ENCODE data around the gene NMNAT2. TPM values are rescaled to one million over a fixed set of nuclear protein-coding genes. Genes with fewer than 3 reads are reported as not detected.
A peak's percentile ranks its signal among the peaks of the same experiment; 100 is the strongest.

Gene NMNAT2
- total and polyA plus RNA-seq, 2 of the 8 experiments (the other 6 are each of a cell fraction or from before 2014, with no cell fraction given), result 6.5 to 20.9 TPM

- H3K9ac ChIP-seq (replicated peaks in 1 of 4; ENCODE audit: extremely low read depth in 1 of 4, low read depth in 3 of 4, low read length in 3 of 4), result no peak overlapping the region
- H3K18ac ChIP-seq (ENCODE audit: extremely low read depth, low read length), result 0 out of 2 replicates have a peak overlapping the region, but pooled peaks have one; percentile 14
- no peak overlapping the region for H2BK5ac ChIP-seq (ENCODE audit: low read depth, low read length)
- H3K23ac ChIP-seq (ENCODE audit: insufficient read length), result no peak overlapping the region
- WGBS, 2 experiments (ENCODE audit: extremely low coverage in 1 of 2, insufficient coverage in 1 of 2, insufficient read length in 1 of 2, insufficient replicate concordance in 2 of 2, low coverage in 1 of 2, low lambda C conversion rate in 2 of 2, missing lambda C conversion rate in 1 of 2), result 77% methylated on average over 6 of the region's 6 CpGs; no CpG with 5 or more reads in 1 of the 2 experiments
- no peak overlapping the region for H3K27ac ChIP-seq (ENCODE audit: low read depth, low read length)
- no peaks in the 10 kb centered on the region for H3K27me3 ChIP-seq (replicated peaks in 1 of 4; ENCODE audit: control insufficient read depth in 3 of 4, extremely low read depth in 1 of 4, insufficient read depth in 3 of 4, low read length in 3 of 4)
- H3K79me1 ChIP-seq (ENCODE audit: low read depth, low read length), result no peaks in the 10 kb centered on the region
- H3K36me3 ChIP-seq (ENCODE audit: control insufficient read depth in 2 of 4, insufficient read depth in 4 of 4, low read length in 3 of 4), result no peaks in the 10 kb centered on the region
- H3K23me2 ChIP-seq (ENCODE audit: low read depth, low read length), result no peaks in the 10 kb centered on the region
- H4K20me1 ChIP-seq (replicated peaks in 1 of 2; ENCODE audit: control insufficient read depth in 1 of 2, insufficient read depth in 2 of 2, low read length in 2 of 2), result no peaks in the 10 kb centered on the region
- DNase-seq (ENCODE audit: low read depth in 1 of 2, low spot score in 2 of 2) (no peak), FAIRE-seq (no peak)
- no peaks in the 10 kb centered on the region for H3K9me3 ChIP-seq (ENCODE audit: insufficient read depth in 2 of 2, low read depth in 1 of 2, low read length in 1 of 2)
- H3K4me3 ChIP-seq (ENCODE audit: extremely low read depth in 1 of 4, insufficient read depth in 2 of 4, low read depth in 3 of 4, low read length in 4 of 4), result no peak overlapping the region
- no peak overlapping the region for H3K4ac ChIP-seq (replicated peaks; ENCODE audit: insufficient read length, low read depth, low read length)
- H4K8ac ChIP-seq (ENCODE audit: extremely low read depth, insufficient read depth, low read length), result no peak overlapping the region
- H2AK5ac ChIP-seq (ENCODE audit: low read depth, low read length), result no peak overlapping the region
- H2BK120ac ChIP-seq (replicated peaks; ENCODE audit: low read depth, low read length), result no peak overlapping the region
- H3K4me2 ChIP-seq (ENCODE audit: insufficient read depth in 1 of 2, low read depth in 2 of 2, low read length in 2 of 2), result no peak overlapping the region
- H2BK15ac ChIP-seq (ENCODE audit: low read length), result 0 out of 2 replicates have a peak overlapping the region, but pooled peaks have one; percentile 20
- CTCF ChIA-PET (ENCODE audit: partially characterized antibody), result no interaction called here
- no peak overlapping the region for H2BK12ac ChIP-seq (ENCODE audit: low read depth, low read length)
- POLR2A ChIA-PET (ENCODE audit: partially characterized antibody), result no interaction called here
- no peaks in the 10 kb centered on the region for H3K79me2 ChIP-seq (ENCODE audit: control insufficient read depth in 1 of 2, insufficient read depth in 2 of 2, low read length in 2 of 2)
- no peak overlapping the region for H4K91ac ChIP-seq (replicated peaks; ENCODE audit: insufficient read length, low read length)
- H2BK20ac ChIP-seq (ENCODE audit: low read length), result peak overlapping the region; percentile 51; the same call in 1 of the 2 replicates
- no peak overlapping the region for H3K56ac ChIP-seq (replicated peaks; ENCODE audit: insufficient read length, low read depth, low read length)
- H2AFZ ChIP-seq (ENCODE audit: low read length), result no peak overlapping the region
- no peak overlapping the region for H4K5ac ChIP-seq (ENCODE audit: insufficient read length, low read depth, low read length)
- H3K4me1 ChIP-seq (replicated peaks in 1 of 4; ENCODE audit: control insufficient read depth in 3 of 4, insufficient read depth in 4 of 4, low read length in 3 of 4), result peaks cover 0 to 3% (median under 1%) of the 10 kb centered on the region in 4 experiments; a peak in 2 of 7 replicates
- H3K14ac ChIP-seq (ENCODE audit: insufficient read length), result no peak overlapping the region
- TF ChIP-seq SP1 (IDR thresholded peaks at IDR 0.05; ENCODE audit: low read depth, low read length), result no peak
- no peak for TF ChIP-seq ATF2 (IDR thresholded peaks at IDR 0.05; ENCODE audit: low read length)
- TF ChIP-seq ZNF274 (IDR thresholded peaks at IDR 0.05; ENCODE audit: borderline replicate concordance, extremely low read depth, low read length), result no peak
- TF ChIP-seq KDM1A (IDR thresholded peaks at IDR 0.05; ENCODE audit: borderline replicate concordance, low read length), result no peak
- no peak for TF ChIP-seq SIX5 (IDR thresholded peaks at IDR 0.05; ENCODE audit: low read depth, low read length)
- no peak for TF ChIP-seq SUZ12 (IDR thresholded peaks at IDR 0.05; ENCODE audit: low read length)
- TF ChIP-seq TBP (IDR thresholded peaks at IDR 0.05; ENCODE audit: low read depth, low read length), result no peak
- TF ChIP-seq NRF1 (IDR thresholded peaks at IDR 0.05; ENCODE audit: low read depth, low read length), result no peak
- TF ChIP-seq CREB1 (IDR thresholded peaks at IDR 0.05), result no peak
- no peak for TF ChIP-seq TAF7 (optimal IDR thresholded peaks at IDR 0.05; ENCODE audit: borderline replicate concordance, low read depth, low read length)
- TF ChIP-seq HDAC2 (IDR thresholded peaks at IDR 0.05; ENCODE audit: borderline replicate concordance in 1 of 2, low read depth in 2 of 2, low read length in 2 of 2), result no peak
- TF ChIP-seq KDM5A (IDR thresholded peaks at IDR 0.05; ENCODE audit: low read length), result no peak
- TF ChIP-seq EP300 (IDR thresholded peaks at IDR 0.05; ENCODE audit: borderline replicate concordance in 1 of 2, low read depth in 2 of 2, low read length in 2 of 2), result no peak
Observed at GRCh38 chr1:183388735-183389134, 29.4 kb downstream of the NMNAT2 start.
